ENCODE results near the gene TAB3. TPM values are rescaled to one million over a fixed set of nuclear protein-coding genes. Genes with fewer than 3 reads are reported as not detected.

Gene TAB3
- total RNA-seq, 1 experiment from 2014 or later = 13.5 TPM

- no peak overlapping the region for H3K4me3 Mint-ChIP-seq
Observed at GRCh38 chrX:30893206-30893605, 4.2 kb upstream of the TAB3 start.

More at GRCh38 chrX:30893206-30893605, 4.2 kb upstream of the TAB3 start:
- DNase-seq = no peak
- Histone ChIP-seq H3K4ac (ENCODE audit: low read depth, low read length) (no peak overlapping the region), H3K23ac (ENCODE audit: insufficient read length, low read depth, low read length) (no peak overlapping the region), H2AK5ac (ENCODE audit: insufficient read length, low read length) (no peak overlapping the region), H3K27ac (ENCODE audit: insufficient read length, low read depth, low read length) (no peak overlapping the region), H3K23me2 (ENCODE audit: insufficient read length, low read depth, low read length, poor library complexity, severe bottlenecking) (no peaks in the 10 kb centered on the region), H2BK15ac (ENCODE audit: low read depth, low read length) (no peak overlapping the region), H3K9ac (ENCODE audit: extremely low read depth, insufficient read length, low read length) (no peak overlapping the region), H4K8ac (replicated peaks; ENCODE audit: insufficient read length, low read depth, low read length) (no peak overlapping the region), H3K79me2 (ENCODE audit: insufficient read depth, low read length) (no peaks in the 10 kb centered on the region), H4K91ac (ENCODE audit: insufficient read length, low read depth, low read length) (no peak overlapping the region), H3K56ac (ENCODE audit: insufficient read length, low read depth, low read length) (no peak overlapping the region), H2AFZ (ENCODE audit: low read length) (no peak overlapping the region), H2BK20ac (ENCODE audit: low read depth, low read length, poor library complexity, severe bottlenecking) (no peak overlapping the region), H3K18ac (ENCODE audit: insufficient read length, low read depth, low read length) (no peak overlapping the region), H4K5ac (ENCODE audit: insufficient read length, low read depth, low read length) (no peak overlapping the region), H4K20me1 (ENCODE audit: control insufficient read depth, insufficient read depth, insufficient read length) (no peaks in the 10 kb centered on the region), H3K27me3 (ENCODE audit: insufficient read depth, low read length) (no peaks in the 10 kb centered on the region), H3K79me1 (ENCODE audit: insufficient read depth, low read depth, low read length, poor library complexity, severe bottlenecking) (no peaks in the 10 kb centered on the region), H2BK5ac (ENCODE audit: insufficient read length, low read length) (no peak overlapping the region), H2BK120ac (ENCODE audit: low read depth, low read length, poor library complexity, severe bottlenecking) (no peak overlapping the region), H2BK12ac (ENCODE audit: insufficient read length, low read depth, low read length) (no peak overlapping the region), H3K4me2 (ENCODE audit: insufficient read depth, insufficient read length, low read length) (no peak overlapping the region), H3K4me1 (ENCODE audit: insufficient read depth, low read length) (no peaks in the 10 kb centered on the region; the same call in 1 of the 2 replicates), H3K14ac (ENCODE audit: insufficient read depth, low read length) (no peak overlapping the region), H3T11ph (ENCODE audit: low read length) (no peak overlapping the region), H3K9me3 (ENCODE audit: control insufficient read depth, low read depth, low read length) (peaks cover 4% of the 10 kb centered on the region)
- peaks cover 54 to 58% of the 10 kb centered on the region in 2 experiments for H3K9me3 Mint-ChIP-seq
- no peak overlapping the region for H3K27ac Mint-ChIP-seq
- H3K4me1 Mint-ChIP-seq = peaks cover 10 to 11% of the 10 kb centered on the region in 2 experiments; a peak in 3 of 4 replicates
- no CpG with 5 or more reads among the region's 4 CpGs for WGBS (ENCODE audit: extremely low coverage, insufficient read length, low lambda C conversion rate)
- H3K36me3 Mint-ChIP-seq (ENCODE audit: insufficient read depth in 1 of 3, low read depth in 3 of 3) = no peaks in the 10 kb centered on the region; a peak in 1 of 7 replicates
- peaks cover 3% of the 10 kb centered on the region; the same call in 1 of the 2 replicates for H3K27me3 Mint-ChIP-seq (ENCODE audit: low read depth)
- TF ChIP-seq CTCF (conservative IDR thresholded peaks at IDR 0.05) = no peak

Data from H9 (cell line).